T-helper 2 cell (primary cell): Measurements from ENCODE around the gene RNU4-1.
"Not testable (repeated sequence)": the region's sequence is repeated elsewhere in the genome, so short reads cannot be mapped to it uniquely, and the experiment has no call there.

Source experiments
- DNase-seq, 5 experiments: peaks; one replicate each; pipeline versions ENCODE4 v3.0.0 to v3.0.0-alpha.2; 2012 to 2022

Gene RNU4-1

DNA sequence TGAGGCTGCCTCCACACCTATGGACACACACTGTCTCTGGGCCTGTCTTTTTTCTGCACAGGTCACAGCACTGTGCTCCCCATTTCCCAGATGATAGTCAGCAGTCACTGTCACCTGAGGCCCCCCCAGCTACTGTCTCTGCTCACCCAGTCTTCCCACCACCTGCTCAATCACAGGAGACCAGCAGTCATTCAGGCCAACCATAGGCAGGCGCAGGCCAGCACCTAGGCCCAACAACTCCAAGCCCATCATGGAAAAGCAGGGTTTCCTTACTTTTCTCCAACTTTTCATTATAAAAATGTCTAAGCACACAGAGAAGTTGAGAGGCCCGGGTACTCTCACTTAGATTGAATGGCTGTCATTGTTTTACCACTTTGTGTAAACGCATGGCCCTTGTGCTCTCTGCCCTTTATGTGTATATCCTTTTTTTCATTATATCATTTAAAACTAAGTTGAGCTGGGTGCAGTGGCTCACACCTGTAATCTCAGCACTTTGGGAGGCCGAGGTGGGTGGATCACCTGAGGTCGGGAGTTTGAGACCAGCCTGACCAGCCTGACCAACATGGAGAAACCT lies 34.6 kb downstream of the RNU4-1 start:
- DNase-seq: no peak

GRCh38 chr12:120257041-120257821 lies 35.8 kb downstream of the RNU4-1 start:
- no peak for DNase-seq

DNA sequence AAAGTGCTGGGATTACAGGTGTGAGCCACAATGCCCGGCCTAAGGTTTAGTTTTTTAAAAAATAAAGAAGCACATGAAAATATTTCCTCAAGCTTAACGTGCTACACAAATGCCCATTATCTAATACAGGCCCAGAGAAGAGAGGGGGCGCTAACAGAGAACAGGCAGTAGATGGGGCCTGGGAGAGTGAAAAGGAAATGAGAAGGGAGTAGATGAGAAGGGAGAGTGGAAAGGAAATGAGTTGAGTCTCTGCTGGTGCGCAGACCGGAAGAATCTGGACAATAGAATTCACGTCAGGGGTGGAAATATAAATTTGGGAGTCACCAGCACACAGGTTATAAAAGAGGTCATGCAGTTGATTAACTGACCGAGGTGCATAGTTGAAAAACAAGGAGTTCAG lies 38.2 kb downstream of the RNU4-1 start:
- DNase-seq: no peak

- DNase-seq: peak in 3 of 5 experiments; percentile 37 to 80 (median 77)
Measured at GRCh38 chr12:120253313-120253712, 39.7 kb downstream of the RNU4-1 start.

DNA sequence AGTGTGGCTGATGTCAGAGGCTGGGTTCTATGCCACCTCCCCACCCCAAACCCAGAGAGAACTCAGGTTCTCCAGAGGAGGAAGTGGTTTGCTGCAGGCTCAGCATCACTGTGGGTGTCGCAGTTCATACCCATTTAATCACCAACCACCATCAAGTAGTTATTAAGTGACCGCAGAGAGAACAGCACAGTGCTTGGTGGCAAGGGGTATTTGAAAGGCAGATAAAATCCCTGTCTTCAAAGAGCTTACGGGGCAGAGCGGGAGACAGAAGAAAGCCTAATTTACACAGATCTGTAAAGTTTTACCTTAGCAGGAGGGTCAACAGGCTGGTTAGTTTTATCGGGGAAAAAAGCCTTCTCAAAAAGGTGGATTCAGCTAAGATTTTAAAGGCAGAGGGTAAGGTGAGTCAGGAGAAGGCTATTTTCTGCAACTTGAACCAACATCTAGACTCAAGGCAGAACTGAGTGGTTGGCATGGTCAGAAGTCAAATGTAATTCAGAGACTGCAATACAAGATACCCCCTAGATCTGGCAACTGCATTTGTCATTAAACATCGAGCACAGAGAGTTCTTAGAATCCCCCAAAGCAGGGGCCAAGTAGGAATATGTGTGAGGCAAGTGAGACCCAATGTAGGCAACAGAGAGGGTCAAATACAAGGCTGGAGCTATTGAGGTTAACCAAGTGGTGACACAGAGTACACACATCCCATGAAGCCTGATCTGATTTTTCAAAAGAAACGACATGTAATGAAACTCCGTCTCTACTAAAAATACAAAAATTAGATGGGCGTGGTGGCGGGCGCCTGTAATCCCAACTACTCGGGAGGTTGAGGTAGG lies 40.7 kb downstream of the RNU4-1 start:
- peak; percentile 31 to 98 (median 71) for DNase-seq

GRCh38 chr12:120251364-120252070 lies 41.5 kb downstream of the RNU4-1 start:
- not testable (repeated sequence) for DNase-seq

DNA sequence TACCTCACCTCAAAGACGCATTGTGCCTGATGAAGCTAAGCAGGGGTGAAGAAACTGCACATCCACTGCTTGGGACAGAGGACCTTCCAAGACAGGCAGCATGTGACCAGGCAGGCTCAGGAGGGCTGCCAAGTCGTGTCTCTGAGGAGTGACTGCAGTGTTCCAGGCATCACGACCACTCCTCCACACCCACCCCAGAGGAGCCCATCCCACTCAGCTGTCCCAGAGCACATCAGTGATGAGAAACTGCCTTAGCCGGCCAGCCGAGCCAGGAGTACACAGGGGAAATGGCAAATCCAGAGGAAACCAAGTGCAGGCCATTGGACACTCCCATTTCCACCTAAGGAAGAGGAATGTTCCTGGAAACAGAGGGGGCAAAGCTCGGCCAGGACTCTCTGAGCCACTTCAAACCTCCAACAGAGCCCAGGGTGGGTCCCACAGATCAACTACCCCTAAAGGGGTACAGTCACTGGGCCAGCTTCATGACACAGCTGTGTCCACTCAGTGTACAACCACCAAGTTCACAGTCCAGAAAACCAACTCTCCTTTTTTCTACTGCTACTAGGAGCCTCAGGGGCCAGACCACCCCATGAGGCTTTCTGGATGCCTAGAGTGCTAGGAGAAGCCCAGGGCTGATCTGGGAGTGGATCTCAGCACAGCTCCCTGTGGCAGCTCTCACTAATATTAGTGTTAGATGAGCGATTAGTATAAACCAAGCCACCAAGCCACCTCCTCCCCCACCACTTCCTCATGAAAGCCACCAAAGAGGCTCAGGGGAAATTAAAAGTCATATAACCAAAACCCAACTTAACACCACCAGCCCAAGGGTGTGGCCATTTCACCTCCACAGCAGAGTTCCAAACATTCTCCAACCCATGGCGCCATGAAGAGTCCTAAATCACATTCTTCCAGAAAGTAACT lies 42.9 kb downstream of the RNU4-1 start:
- peak in 3 of 5 experiments; percentile 24 to 86 (median 62) for DNase-seq

- no peak for DNase-seq
Measured at GRCh38 chr12:120249266-120249874, 43.7 kb downstream of the RNU4-1 start.

DNA sequence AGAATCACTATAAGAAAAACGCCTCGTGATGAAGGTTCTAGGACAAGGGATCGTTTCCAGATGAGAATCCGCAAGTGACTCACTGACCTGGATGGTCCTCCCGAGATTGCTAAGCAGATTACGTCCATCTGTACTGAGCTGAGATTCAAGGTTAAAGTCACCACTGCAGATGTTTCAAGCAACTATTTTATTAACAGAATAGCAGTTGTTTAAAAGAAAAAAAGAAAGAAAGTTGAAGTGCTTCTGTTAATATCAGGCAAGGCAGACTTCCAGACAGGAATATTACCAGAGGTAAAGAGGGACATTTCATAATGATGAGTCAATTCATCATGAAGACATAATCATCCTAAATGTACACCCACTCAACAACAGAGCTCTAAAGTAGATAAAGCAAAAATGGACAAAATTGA lies 45.4 kb downstream of the RNU4-1 start:
- no peak for DNase-seq

DNA sequence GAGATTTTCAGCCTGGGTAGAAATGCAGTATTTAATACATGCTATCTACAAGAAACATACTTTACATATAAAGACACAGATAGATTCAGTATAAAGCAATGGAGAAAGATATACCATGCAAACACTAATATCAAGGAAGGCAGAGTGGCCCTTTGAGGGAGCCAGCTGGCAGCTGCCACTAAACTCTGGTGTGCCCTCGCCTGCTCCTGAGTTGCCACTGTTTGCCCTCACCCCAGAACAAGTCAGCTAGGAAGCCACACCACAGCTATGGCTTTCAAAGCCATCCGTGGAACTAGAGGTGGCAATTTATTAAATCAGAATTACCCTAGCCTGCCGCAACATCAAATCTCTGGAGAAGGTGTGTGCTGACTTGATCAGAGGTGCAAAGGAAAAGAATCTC lies 45.9 kb downstream of the RNU4-1 start:
- DNase-seq: no peak

DNA sequence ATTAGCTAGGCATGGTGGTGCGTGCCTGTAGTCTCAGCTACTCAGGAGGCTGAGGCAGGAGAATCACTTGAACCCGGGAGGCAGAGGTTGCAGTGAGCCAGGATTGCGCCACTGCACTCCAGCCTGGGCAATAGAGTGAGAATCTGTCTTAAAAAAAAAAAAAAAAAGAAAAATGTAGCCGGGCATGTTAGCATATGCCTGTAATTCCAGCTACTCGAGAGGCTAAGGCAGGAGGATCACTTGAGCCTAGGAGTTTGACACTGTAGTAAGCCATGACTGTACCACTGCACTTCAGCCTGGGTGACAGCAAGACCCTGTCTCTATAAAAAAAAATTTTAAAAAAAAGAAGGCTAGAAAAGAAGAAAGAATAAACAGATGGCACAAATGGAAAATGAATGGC lies 46.3 kb downstream of the RNU4-1 start:
- DNase-seq: not testable (repeated sequence)
